ENCODE results near the gene SEC14L1.
"Not testable (repeated sequence)": the region's sequence is repeated elsewhere in the genome, so short reads cannot be mapped to it uniquely, and the experiment has no call there.

The SEC14L1 gene

DNA sequence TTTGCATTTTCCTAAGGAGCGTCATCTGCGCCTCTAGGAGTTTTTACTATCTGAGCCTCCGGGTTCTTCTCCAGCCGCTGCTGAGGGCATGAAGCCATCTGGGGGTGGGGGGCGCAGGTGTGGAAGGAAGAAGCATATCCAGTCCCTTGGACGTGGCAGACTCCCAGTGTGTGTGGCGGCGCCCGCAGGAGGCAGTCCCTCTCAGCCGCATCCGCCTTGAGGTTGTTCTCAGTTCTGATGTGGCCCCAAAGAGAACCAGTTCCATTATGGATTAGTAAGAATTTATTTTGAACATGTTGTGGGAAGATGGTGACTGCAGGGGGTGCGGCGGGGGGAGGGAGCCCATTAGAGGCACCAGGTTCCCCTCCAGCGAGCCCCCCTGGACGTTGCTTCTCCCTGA lies 100.2 kb downstream of the SEC14L1 start:
- no peak for DNase-seq (ENCODE audit: low read depth)

DNA sequence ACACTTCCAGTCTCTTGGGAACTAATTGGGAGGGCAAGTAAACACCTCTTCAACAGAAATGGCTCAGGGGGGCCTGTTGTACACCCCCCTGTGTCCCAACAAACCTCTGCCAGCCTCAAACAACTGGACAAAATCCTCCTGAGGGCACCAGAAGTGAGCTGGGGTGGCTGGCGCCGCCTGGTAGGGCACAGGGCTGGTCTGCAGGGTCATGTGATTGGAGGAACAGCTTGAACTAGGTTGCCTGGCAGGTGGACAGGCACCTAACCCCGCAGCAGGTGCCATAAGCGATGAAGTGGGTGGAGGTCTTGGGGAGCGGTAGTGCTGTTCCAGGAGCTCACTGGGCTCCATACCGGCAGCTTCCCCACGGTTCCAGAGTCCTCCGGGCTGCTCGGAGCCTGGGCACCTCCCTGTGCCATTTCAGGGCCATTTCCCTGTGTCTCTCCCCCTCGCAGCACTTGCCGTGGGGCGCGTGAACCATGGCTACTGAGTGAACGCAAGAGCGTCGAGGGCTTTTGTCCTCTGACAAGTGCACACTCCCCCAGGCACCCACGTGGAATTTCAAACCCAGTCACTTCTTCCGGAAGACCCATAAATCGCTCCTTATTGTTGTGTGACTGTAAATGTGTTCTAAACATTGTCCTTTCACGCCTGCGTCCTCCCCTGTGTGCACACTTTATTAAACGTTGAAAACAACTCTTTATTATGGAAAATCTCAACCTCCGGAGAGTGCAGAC lies 101.5 kb downstream of the SEC14L1 start:
- DNase-seq (ENCODE audit: low read depth), result no peak

DNA sequence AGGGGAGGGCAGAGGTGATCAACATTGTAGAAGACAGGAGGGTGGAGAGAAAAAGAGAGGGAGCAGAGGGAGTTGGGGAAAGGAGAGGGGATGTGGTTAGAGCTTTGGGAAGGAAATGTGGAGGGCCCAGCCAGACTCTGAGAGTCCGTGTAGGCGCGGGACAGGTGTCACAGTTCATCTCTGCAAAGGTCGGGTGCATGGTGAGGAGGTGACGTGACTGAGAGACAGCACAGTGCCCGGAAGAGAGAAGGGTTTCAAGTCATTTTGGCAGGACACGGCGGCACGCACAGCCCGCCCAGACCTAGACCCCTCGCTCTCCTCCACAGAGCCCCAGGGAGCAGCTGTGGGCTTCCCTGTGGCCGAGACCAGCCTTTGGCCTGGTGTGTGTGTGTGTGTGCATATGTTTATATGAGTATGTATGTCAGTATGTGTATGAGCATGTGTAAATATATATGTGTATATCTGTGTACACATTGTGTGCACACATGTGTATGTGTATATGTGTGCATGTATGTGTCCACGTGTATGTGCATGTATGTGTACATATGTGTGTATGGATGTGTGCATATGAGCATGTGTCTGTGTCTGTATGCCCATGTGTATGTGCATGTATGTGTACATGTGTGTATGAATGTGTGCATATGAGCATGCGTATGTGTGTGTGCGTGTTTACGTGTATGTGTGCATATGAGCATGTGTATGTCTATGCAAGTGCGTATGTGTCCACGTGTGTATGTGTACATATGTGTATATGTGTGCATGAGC lies 104.6 kb downstream of the SEC14L1 start:
- DNase-seq (ENCODE audit: low read depth), result no peak

DNA sequence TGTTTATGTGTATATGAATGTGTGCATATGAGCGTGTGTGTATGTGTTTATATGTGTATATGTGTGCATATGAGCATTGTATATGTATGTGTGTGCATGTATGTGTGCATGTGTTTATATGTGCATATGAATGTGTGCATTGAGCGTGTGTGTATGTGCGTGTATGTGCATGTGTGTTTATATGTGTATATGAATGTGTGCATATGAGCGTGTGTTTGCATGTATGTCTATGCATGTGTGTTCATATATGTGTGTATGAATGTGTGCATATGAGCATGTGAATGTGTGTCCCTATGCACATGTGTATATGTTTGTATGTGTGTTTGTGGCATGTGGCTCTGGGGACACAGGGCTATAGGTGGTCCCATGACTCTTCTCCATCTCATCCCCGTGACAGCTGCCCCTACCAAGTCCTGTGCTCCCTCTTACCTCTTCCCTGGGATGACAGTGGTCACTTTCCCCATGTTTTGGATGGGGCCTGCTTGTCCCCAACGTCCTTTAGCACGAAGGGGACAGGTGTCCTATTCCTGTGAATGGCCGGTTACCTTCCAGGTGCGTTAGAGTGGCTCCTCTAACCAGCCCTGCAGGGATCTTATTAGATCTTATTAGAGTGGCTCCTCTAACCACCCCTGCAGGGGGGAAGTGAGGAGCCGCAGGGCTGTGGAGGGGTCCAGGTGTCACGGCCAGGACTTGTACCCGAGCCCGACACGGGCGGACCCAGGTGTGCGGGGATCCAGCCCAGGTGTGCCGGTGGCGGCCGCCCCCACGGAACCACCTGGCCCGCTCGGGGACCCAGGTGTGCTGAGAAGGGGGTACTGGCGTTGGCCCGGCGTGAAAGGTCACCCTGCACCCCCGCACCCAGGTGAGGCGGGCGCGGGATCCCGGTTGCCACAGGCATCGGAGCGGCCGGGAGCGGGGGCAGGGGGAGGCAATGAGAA lies 105.6 kb downstream of the SEC14L1 start:
- no peak for DNase-seq (ENCODE audit: low read depth)

DNA sequence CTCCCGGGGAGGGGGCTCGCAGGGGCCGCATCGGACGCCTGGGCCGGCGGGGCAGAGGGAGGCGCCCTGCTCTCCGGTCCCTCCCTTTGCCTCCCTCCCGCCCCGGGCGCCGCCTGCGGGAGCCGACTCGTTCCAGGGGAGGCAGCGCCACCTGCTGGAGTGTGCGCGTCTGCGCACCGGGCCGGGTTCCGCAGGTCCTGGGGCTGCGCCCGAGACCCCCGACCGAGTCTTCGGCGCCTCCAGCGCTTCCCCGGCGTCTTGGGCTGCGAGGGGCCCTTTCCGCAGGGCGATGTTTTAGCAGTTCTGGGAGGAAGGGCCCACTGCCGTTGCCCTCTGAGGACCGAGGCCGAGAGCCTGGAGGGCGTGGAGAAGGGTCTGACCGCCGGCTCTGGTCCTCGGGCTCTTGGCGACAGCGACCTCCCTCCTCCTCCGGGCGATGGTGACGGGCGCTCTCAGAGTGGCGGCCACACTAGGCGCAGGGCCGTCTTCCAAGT lies 106.3 kb downstream of the SEC14L1 start:
- peak; percentile 72 for DNase-seq (ENCODE audit: low read depth)

DNA sequence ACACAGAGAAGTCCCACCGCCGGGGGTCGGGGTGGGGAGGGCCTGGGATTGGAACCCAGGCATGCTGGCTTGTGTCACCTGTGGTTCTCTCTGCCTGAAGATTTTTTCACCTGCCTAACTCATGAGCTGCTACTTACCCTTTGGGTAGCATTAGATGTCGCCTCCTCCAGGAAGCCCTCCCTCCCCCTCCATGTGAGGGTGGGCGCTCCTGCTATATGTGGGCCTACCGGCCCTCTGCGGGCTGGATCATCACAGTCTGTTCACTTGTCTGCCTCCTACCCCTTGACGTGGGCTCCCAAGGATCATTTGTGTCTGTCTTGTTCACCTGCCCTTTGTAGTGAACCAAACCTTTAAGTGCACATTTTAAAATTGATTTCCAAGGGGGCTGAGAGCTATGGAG lies 106.8 kb downstream of the SEC14L1 start:
- no peak for DNase-seq (ENCODE audit: low read depth)

DNA sequence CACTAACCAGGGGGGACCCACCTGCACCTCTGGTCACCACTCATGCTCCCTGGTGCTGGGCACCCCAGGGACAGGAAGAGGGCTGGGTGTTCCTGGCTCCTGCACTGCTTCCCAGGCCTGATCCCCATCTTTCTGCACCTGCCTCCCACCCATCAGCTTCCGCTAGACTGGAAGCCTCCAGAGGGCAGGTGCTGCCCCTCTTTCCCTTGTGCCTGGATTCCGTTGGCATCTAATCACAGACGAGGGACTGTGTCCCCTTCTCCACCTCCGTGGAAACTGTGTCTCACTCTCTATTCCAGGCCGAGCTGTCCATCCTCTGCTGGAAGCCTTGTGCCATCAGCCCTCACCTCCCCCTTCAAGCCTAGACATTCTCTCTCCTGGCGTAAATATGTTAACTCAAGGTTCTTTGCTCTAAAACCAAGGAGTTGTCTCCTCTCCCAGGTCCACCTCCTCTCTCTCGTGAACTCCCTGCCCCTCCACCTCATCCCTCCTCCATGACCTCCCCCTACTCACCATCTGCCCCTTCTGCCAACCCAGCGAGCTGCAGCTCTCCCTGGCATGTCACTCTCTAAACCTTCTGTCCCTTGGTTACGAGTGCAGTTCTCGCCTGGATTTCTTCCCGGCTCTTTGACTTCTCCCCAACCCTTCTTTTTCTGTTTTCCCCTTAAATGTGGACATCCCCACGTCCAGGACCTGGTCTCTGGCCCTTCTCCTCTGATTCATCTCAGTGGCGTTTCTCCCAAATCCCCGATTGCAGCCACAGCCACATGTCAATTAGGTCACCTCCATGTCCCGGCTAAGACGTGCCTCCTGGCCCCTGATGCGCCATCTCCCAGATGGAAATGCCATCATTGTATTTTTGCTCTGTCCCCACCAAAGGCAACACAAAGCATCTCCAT lies 107.7 kb downstream of the SEC14L1 start:
- no peak for DNase-seq (ENCODE audit: low read depth)

DNA sequence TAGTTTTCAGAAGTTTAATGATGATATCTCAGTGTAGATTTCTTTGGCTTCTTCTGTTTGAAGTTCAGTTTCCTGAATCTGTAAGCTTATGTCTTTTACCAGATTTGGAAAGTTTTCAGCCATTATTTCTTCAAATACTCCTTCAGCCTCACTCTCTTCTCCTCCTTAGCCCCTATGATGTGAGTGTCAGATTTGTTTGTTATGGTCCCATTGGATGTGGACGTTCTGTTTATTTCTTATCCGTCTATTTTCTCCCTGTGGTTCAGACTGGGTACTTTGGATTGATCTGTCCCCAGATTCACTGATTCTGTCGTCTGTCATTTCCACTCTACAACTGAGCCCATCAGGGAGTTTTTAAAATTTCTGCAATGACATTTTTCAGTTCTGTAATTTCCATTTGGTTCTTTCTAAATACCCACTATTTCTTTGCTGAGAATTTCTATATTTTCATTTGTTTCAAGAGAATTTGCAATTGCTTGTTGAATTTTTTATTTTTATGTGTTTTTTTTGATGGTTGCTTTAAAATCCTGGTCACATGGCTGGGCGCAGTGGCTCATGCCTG lies 110.9 kb downstream of the SEC14L1 start:
- DNase-seq (ENCODE audit: low read depth), result no peak

DNA sequence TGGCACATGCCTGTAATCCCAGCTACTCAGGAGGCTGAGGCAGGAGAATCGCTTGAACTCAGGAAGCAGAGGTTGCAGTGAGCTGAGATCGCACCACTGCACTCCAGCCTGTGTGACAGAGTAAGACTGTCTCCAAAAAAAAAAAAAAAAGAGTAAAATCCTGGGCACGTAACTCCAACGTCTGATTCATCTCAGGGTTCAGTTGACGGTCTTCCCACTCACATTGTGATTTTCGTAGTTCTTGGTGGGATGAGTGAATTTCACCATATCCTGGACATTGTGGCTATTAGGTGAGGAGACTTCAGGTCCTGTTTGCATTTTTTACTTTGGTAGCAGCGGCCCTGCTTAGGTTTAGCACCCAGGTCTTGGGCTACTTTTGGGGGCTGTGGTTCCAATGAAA lies 111.5 kb downstream of the SEC14L1 start:
- not testable (repeated sequence) for DNase-seq (ENCODE audit: low read depth)

DNA sequence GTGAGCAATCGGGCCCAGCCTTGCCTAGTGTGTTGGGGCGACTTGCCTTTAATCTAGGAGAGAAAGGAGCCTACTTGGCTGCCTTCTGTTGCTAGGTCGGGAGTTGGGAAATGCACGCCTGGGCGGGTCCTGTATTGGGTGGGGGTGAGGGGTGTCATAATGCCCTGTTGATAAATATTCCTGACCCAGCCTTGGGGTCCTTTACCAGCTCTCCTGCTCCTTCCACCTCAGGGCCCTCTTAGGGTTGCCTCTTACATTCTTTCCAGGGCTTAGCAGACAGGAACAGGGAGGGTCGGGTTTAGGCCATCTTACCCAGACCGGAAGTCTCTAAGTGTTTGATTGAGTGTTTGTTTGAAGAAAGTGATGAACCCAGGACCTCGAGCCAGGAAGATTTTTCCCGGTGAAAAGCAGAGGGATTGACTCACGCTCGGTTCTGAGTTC lies 112.9 kb downstream of the SEC14L1 start:
- DNase-seq (ENCODE audit: low read depth), result no peak

DNA sequence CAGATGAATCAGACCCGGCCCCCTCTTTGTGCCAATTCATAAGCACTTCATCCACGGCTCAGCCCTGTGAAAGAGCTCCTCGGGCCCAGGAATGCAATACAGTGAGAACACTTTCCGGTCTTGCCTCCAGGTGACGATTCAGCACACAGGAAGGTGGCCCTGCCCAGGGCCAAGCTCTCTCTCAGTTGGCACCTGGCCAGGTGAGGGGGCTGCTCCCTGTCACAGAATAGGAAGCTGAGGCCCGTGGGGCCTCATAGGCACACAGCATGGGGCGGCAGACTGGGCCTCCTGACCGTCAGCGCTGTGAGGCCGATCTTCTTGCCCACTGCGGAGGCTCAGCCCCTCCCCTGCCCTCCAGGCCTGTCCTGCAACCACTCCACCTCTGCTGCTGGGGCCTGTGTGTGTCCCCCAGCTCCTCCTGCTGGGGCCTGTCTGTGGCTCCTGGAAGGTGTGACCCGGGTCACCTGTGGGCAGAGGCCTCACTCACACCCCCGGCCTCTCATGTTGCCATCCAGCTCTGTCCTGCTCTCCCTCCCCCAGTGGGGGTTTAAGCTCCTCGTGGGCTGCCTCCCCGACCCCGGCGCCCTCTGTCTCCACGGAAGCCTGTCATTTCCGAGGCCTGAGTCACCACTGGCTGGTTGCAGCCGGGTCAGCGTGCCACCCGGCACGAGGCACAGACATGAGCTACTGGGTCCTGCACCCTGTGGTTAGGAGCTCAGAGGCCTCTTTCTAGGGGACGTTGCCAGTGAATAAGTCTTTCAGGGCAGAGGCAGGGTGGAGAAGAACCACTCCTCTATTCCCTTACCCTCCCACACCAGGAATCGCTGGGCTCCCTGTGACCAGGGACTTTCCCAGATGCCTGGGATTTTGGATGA lies 114.4 kb downstream of the SEC14L1 start:
- DNase-seq (ENCODE audit: low read depth), result no peak

DNA sequence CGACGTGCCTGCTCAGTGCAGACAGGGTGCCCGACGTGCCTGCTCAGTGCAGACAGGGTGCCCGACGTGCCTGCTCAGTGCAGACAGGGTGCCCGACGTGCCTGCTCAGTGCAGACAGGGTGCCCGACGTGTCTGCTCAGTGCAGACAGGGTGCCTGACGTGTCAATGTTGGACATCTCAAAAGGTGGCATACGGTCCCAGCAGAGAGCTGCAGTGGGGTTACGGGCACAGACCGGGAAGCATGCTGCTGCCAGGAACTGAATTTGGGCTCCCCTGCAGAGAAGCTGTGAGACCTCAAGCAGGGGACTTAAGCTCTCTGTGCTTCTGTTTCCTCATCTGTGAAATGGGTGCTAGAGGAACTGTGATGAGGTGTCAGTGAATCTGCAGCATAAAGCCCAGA lies 115.2 kb downstream of the SEC14L1 start:
- DNase-seq (ENCODE audit: low read depth), result not testable (repeated sequence)

DNA sequence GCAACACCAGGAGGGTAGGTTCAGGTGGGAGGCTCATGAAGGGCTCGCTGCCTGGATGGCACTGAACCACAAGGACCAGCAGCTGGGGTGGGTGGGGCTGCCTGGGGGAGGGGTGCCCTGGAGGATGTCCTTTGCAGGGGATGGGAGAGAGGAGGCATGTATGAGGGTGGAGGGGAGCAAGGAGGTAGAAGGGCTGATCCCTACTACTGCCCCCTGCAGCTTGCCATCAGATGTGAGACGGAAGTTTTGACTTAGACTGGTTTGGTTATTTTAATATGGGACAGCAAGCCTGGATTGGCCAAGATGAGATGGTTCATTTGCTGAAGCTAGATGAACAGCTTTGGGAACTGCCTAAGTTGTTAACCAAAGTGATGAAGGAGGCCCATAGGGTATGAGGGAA lies 115.9 kb downstream of the SEC14L1 start:
- no peak for DNase-seq (ENCODE audit: low read depth)

DNA sequence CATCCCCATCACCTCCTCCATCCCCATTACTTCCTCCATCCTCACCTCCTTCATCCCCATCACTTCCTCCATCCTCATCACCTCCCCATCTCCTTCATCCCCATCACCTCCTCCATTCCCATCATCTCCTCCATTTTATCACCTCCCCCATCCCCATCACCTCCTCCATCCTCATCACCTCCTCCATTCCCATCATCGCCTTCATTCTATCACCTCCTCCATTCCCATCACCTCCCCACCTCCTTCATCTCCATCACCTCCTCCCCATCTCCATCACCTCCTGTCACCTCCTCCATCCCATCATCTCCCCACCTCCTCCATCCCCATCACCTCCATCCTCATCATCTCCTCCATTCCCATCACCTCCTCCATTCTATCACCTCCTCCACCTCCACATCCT lies 116.4 kb downstream of the SEC14L1 start:
- DNase-seq (ENCODE audit: low read depth), result no peak

DNA sequence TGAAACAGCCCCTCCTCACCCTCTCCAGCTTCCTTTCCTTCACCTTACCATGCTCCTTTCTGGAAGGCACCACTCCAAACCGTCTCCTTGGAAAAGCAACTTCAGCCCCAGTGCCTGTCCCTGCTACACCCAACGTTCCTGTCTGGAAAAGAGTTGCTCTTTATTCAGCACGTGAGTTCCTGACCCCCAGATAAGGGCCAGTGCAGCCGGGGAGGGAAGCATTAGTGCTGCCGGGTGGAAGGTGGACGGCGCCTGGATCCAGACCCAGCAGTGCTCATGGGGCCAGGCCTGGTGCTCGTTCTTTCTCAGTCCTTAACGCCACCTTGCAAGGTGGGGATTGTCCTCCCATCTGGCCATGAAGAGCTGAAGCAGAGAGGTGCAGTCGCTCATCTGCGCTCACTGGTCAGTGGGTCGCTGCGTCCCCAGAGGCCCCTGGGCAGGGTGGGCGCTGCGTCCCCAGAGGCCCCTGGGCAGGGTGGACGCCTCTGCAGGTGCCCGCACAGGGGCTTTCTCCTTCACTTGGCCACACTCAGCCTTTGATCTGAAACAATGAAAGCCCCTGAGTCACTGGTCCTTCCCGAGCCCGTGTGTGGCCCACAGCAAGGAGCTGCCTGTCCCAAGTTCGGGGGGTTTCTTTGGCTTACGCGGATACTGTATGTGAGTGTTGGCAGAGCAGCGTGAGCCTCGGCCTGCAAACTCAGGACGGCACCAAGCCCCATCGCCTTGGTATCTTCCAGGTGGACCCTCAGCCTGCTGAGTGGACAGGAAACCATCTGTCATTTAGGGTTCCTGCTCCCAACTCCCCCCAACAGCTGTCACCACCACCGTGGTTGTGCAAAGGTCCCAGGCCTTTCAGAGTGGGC lies 117.1 kb downstream of the SEC14L1 start:
- no peak for DNase-seq (ENCODE audit: low read depth)

DNA sequence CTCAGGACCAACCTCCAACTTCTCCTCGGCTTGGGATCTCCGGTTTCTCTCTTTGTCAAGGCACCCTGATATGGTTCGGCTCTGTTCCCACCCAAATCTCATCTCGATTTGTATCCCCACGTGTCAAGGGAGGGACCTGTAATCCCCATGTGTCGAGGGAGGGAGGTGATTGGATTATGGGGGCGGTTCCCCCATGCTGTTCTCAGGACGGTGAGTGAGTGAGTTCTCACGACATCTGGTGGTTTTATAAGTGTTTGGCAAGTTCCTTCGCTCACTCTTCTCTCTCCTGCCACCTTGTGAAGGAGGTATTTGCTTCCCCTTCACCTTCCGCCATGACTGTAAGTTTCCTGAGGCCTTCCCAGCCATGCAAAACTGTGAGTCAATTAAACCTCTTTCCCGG lies 117.9 kb downstream of the SEC14L1 start:
- DNase-seq (ENCODE audit: low read depth), result no peak

DNA sequence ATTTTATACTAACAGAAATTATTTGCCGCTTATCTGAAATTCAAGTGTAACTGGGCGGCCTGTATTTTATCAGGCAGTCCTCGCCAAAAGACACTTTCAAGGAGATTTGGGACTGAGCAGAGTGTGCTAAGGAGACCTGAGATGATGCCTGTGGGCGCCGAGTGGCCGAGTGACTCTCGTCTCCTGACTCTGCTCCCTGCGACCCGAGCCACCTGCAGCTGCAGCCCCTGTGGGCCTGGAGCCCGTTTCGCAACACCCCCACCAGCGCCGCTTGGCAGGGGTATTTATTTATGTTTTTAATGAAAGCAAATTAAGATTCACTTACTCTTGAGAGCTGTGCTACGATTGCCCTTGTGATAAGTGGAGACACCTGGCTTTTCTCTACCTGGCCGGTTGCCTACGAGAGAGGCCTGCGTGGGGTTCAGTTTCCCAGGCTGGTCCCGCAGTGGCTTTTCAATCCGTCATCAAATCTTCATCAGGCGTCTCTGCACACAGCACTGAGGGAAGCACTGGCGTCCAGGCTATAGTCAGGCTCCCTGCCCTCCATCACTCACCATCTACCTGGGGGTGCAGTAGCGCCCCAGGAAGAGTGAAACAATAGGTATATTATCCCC lies 124.0 kb downstream of the SEC14L1 start:
- no peak for DNase-seq (ENCODE audit: low read depth)

DNA sequence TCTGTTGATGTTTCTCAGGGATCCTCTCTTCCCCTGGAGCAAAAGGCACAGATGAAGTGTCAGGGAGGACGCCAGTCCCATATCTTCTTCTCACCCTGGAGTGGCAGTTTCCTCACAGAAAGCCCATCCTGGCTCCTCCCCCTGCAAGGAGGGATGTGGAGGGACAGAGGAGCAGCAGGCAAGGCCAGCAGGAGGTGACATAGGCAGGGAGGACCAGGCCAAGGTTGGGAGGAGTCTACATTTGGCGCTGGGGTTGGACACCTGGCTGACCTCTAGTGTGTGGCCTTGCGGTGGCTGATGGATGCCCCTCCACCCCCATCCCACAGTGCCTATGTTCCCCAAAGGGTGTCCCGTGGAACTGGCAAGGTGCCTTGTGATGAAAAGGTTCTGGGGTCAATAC lies 125.4 kb downstream of the SEC14L1 start:
- no peak for DNase-seq (ENCODE audit: low read depth)
